RWPE2 (cell line): ENCODE measurements around the gene MYH14.

Source experiments
- ATAC-seq: fragments of 200-7000 bp; cut with Tn5 transposase; 3 replicates; pipeline ENCODE4 v1.9.1; 2021; ENCODE audit warnings: low read depth
- DNase-seq: peaks from one replicate; pipeline ENCODE4 v3.0.0-alpha.2; 2020; ENCODE audit warnings: low spot score
- H3K27ac ChIP-seq: fragments of 450-650 bp; 2 replicates; pipeline ENCODE4 v1.5.1; 2017; ENCODE audit warnings: mild to moderate bottlenecking; ENCODE audit not compliant: poor library complexity, severe bottlenecking
- H3K27me3 ChIP-seq: fragments of 250-450 bp; sonication (Bioruptor Pico); 2 replicates; pipeline ENCODE4 v1.5.1; 2021; ENCODE audit warnings: mild to moderate bottlenecking, moderate library complexity; ENCODE audit not compliant: insufficient read depth, poor library complexity, severe bottlenecking
- H3K36me3 ChIP-seq: fragments of 250-450 bp; sonication (Bioruptor Pico); 2 replicates; pipeline ENCODE4 v1.5.1; 2020; ENCODE audit warnings: low read depth, mild to moderate bottlenecking, moderate library complexity
- H3K4me1 ChIP-seq: fragments of 250-450 bp; sonication (Bioruptor Pico); 2 replicates; pipeline ENCODE4 v1.5.1; 2021; ENCODE audit warnings: mild to moderate bottlenecking, moderate library complexity; ENCODE audit not compliant: insufficient read depth, poor library complexity, severe bottlenecking
- H3K4me3 ChIP-seq: fragments of 250-450 bp; sonication (Bioruptor Pico); 2 replicates; pipeline ENCODE4 v1.5.1; 2021; ENCODE audit warnings: mild to moderate bottlenecking, moderate library complexity; ENCODE audit not compliant: severe bottlenecking
- H3K9me3 ChIP-seq: fragments of 250-450 bp; sonication (Bioruptor Pico); 2 replicates; pipeline ENCODE4 v1.5.1; 2021; ENCODE audit warnings: mild to moderate bottlenecking, moderate library complexity; ENCODE audit not compliant: severe bottlenecking
- CTCF ChIP-seq: fragments of 450-650 bp; IDR thresholded peaks from one replicate; pipeline ENCODE4 v1.5.1; 2017; ENCODE audit warnings: mild to moderate bottlenecking, moderate library complexity; ENCODE audit not compliant: poor library complexity, severe bottlenecking

MYH14 gene

GRCh38 chr19:50319156-50319555, 115.7 kb downstream of the MYH14 start:
- DNase-seq (no peak), ATAC-seq (no peak)
- no peak for TF ChIP-seq CTCF

GRCh38 chr19:50320051-50320450, 116.6 kb downstream of the MYH14 start:
- no peak for DNase-seq
- no peaks in the 10 kb centered on the region for H3K9me3 ChIP-seq
- H3K4me1 ChIP-seq = no peaks in the 10 kb centered on the region
- H3K4me3 ChIP-seq = no peak overlapping the region
- H3K36me3 ChIP-seq = no peaks in the 10 kb centered on the region
- H3K27me3 ChIP-seq = peaks cover 13% of the 10 kb centered on the region
- no peak for ATAC-seq
- no peak overlapping the region for H3K27ac ChIP-seq
- no peak for TF ChIP-seq CTCF

More at GRCh38 chr19:50319156-50319555, 115.7 kb downstream of the MYH14 start:
- Histone ChIP-seq H3K36me3 (no peaks in the 10 kb centered on the region), H3K9me3 (no peaks in the 10 kb centered on the region), H3K4me1 (no peaks in the 10 kb centered on the region), H3K4me3 (no peak overlapping the region), H3K27me3 (peaks cover 22% of the 10 kb centered on the region), H3K27ac (no peak overlapping the region)

GRCh38 chr19:50320596-50320995, 117.2 kb downstream of the MYH14 start:
- Histone ChIP-seq H3K36me3 (no peaks in the 10 kb centered on the region), H3K27me3 (peaks cover 11% of the 10 kb centered on the region), H3K9me3 (no peaks in the 10 kb centered on the region), H3K4me1 (no peaks in the 10 kb centered on the region), H3K27ac (no peak overlapping the region), H3K4me3 (no peak overlapping the region)
- no peak for ATAC-seq
- TF ChIP-seq CTCF = no peak
- no peak for DNase-seq

- H3K4me3 ChIP-seq = no peak overlapping the region
- H3K36me3 ChIP-seq = no peaks in the 10 kb centered on the region
- no peak for DNase-seq
- no peaks in the 10 kb centered on the region for H3K4me1 ChIP-seq
- no peak for TF ChIP-seq CTCF
- peaks cover 4% of the 10 kb centered on the region for H3K9me3 ChIP-seq
- no peak overlapping the region for H3K27ac ChIP-seq
- ATAC-seq = no peak
- H3K27me3 ChIP-seq = peaks cover 11% of the 10 kb centered on the region
These were observed 118.4 kb downstream of the MYH14 start for GRCh38 chr19:50321831-50322230.

- no peak for TF ChIP-seq CTCF
- no peaks in the 10 kb centered on the region for H3K36me3 ChIP-seq
- no peak overlapping the region for H3K27ac ChIP-seq
- H3K9me3 ChIP-seq = peaks cover 4% of the 10 kb centered on the region
- H3K4me3 ChIP-seq = no peak overlapping the region
- no peaks in the 10 kb centered on the region for H3K4me1 ChIP-seq
- no peak for ATAC-seq
- H3K27me3 ChIP-seq = peaks cover 15% of the 10 kb centered on the region
- DNase-seq = no peak
These were observed 118.8 kb downstream of the MYH14 start for GRCh38 chr19:50322234-50322633.
